ENCODE results near the gene SEMA4B. TPM values are rescaled to one million over a fixed set of nuclear protein-coding genes. Genes with fewer than 3 reads are reported as not detected.

The SEMA4B gene
- total and polyA plus RNA-seq, 9 of the 15 experiments (the other 6 are each of a cell fraction or from before 2014, with no cell fraction given): 1.3 to 33.6 (median 11.0) TPM

- no peak for TF ChIP-seq CREB3 (tag; conservative IDR thresholded peaks at IDR 0.05; ENCODE audit: low read depth)
- TF ChIP-seq FUS (optimal IDR thresholded peaks at IDR 0.05; ENCODE audit: low read depth, low read length): no peak
- no peak for TF ChIP-seq SMC3 (conservative IDR thresholded peaks at IDR 0.05; ENCODE audit: insufficient read depth, low read depth, low read length)
- TF ChIP-seq NFRKB (IDR thresholded peaks at IDR 0.05; ENCODE audit: low read depth): peak; percentile 65
- TF ChIP-seq IRF1 (CRISPR knock-in tag; IDR thresholded peaks at IDR 0.05; ENCODE audit: borderline replicate concordance): no peak
- TF ChIP-seq BRD9 (IDR thresholded peaks at IDR 0.05; ENCODE audit: low read depth, partially characterized antibody): peak; percentile 98
- peak; percentile 76 for TF ChIP-seq TOE1 (IDR thresholded peaks at IDR 0.05; ENCODE audit: borderline replicate concordance)
- no peak for TF ChIP-seq TOE1 (CRISPR knock-in tag; IDR thresholded peaks at IDR 0.05; ENCODE audit: borderline replicate concordance, low read depth)
- peak; percentile 85 to 96 for TF ChIP-seq ARNT (IDR thresholded peaks at IDR 0.05)
- no peak for TF ChIP-seq SNIP1 (IDR thresholded peaks at IDR 0.05; ENCODE audit: low read depth)
- 0 out of 2 replicates have a peak, but pooled peaks have one; percentile 32 for TF ChIP-seq FOXJ2 (tag; IDR thresholded peaks at IDR 0.05)
- no peak for TF ChIP-seq ZNF668 (CRISPR knock-in tag; IDR thresholded peaks at IDR 0.05)
Observed at GRCh38 chr15:90184119-90184785, 16.9 kb upstream of the SEMA4B start (continued).
